ENCODE measurements around the gene SNTA1. TPM values are rescaled to one million over a fixed set of nuclear protein-coding genes. Genes with fewer than 3 reads are reported as not detected.

The SNTA1 gene
- total and polyA plus RNA-seq, 2 of the 13 experiments (the other 11 are each of a cell fraction or from before 2014, with no cell fraction given), result 16.4 to 18.3 TPM

DNA sequence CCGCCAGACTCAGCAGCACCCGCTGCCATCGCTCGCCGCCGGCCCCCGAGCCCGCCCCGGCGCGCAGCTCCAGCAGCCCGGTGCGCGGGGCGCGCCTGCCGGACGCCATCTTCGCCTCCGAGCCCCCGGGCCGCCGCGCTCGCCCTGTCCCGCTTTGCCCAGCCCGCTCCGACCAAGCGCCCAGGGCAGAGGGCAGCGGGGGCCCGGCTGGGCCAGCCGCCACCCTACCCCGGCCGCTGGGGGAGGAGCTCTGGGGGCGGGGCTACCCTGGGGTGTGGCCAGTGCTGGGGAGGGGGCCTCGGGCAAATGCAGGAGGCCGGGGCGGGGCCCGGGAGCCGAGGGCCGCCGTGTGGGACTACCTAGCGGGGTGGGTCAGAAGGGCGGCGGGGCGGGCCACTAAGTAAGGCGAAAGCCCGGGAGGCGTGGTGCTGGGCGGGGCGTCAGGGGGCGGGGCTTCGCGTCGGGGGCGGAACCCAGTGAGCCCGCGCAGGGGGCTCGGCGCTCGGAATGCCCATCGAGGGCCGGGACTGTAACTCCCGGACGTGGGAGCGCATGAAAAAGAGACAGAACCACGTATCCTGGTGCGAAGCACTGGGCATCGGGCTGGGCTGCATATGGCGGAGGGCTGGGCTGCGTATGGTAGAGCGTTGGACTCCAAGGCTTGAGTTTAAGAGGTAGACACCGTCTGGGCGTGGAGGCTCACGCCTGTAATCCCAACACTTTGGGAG, at the start of gene SNTA1 (continued):
- TF ChIP-seq, protein P1, sequence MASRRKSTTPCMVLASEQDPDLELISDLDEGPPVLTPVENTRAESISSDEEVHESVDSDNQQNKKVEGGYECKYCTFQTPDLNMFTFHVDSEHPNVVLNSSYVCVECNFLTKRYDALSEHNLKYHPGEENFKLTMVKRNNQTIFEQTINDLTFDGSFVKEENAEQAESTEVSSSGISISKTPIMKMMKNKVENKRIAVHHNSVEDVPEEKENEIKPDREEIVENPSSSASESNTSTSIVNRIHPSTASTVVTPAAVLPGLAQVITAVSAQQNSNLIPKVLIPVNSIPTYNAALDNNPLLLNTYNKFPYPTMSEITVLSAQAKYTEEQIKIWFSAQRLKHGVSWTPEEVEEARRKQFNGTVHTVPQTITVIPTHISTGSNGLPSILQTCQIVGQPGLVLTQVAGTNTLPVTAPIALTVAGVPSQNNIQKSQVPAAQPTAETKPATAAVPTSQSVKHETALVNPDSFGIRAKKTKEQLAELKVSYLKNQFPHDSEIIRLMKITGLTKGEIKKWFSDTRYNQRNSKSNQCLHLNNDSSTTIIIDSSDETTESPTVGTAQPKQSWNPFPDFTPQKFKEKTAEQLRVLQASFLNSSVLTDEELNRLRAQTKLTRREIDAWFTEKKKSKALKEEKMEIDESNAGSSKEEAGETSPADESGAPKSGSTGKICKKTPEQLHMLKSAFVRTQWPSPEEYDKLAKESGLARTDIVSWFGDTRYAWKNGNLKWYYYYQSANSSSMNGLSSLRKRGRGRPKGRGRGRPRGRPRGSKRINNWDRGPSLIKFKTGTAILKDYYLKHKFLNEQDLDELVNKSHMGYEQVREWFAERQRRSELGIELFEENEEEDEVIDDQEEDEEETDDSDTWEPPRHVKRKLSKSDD (CRISPR knock-in tag; IDR thresholded peaks at IDR 0.05; ENCODE audit: low read depth), result no peak
- TF ChIP-seq ZNF530 (CRISPR knock-in tag; IDR thresholded peaks at IDR 0.05; ENCODE audit: low read depth), result no peak
- TF ChIP-seq POLR2A (IDR thresholded peaks at IDR 0.05; ENCODE audit: insufficient read depth in 1 of 2, low read depth in 2 of 2, low read length in 2 of 2), result no peak; a peak in 1 of 4 replicates
- no peak for TF ChIP-seq SNAI1 (CRISPR knock-in tag; IDR thresholded peaks at IDR 0.05; ENCODE audit: borderline replicate concordance)
- no peak for TF ChIP-seq KAT2B (IDR thresholded peaks at IDR 0.05; ENCODE audit: borderline replicate concordance, low read depth, low read length)
- TF ChIP-seq TP53 (CRISPR knock-in tag; conservative IDR thresholded peaks at IDR 0.05), result no peak
- TF ChIP-seq, protein P2, sequence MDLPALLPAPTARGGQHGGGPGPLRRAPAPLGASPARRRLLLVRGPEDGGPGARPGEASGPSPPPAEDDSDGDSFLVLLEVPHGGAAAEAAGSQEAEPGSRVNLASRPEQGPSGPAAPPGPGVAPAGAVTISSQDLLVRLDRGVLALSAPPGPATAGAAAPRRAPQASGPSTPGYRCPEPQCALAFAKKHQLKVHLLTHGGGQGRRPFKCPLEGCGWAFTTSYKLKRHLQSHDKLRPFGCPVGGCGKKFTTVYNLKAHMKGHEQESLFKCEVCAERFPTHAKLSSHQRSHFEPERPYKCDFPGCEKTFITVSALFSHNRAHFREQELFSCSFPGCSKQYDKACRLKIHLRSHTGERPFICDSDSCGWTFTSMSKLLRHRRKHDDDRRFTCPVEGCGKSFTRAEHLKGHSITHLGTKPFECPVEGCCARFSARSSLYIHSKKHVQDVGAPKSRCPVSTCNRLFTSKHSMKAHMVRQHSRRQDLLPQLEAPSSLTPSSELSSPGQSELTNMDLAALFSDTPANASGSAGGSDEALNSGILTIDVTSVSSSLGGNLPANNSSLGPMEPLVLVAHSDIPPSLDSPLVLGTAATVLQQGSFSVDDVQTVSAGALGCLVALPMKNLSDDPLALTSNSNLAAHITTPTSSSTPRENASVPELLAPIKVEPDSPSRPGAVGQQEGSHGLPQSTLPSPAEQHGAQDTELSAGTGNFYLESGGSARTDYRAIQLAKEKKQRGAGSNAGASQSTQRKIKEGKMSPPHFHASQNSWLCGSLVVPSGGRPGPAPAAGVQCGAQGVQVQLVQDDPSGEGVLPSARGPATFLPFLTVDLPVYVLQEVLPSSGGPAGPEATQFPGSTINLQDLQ (CRISPR knock-in tag; IDR thresholded peaks at IDR 0.05), result no peak
- no peak for TF ChIP-seq HDAC6 (IDR thresholded peaks at IDR 0.05; ENCODE audit: low read depth, low read length)
- TF ChIP-seq, protein P3, sequence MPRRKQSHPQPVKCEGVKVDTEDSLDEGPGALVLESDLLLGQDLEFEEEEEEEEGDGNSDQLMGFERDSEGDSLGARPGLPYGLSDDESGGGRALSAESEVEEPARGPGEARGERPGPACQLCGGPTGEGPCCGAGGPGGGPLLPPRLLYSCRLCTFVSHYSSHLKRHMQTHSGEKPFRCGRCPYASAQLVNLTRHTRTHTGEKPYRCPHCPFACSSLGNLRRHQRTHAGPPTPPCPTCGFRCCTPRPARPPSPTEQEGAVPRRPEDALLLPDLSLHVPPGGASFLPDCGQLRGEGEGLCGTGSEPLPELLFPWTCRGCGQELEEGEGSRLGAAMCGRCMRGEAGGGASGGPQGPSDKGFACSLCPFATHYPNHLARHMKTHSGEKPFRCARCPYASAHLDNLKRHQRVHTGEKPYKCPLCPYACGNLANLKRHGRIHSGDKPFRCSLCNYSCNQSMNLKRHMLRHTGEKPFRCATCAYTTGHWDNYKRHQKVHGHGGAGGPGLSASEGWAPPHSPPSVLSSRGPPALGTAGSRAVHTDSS (CRISPR knock-in tag; conservative IDR thresholded peaks at IDR 0.05), result no peak
- TF ChIP-seq ZNF34 (CRISPR knock-in tag; IDR thresholded peaks at IDR 0.05; ENCODE audit: borderline replicate concordance), result no peak
- no peak for TF ChIP-seq ATF7 (IDR thresholded peaks at IDR 0.05)
- TF ChIP-seq ATF7 (CRISPR knock-in tag; IDR thresholded peaks at IDR 0.05), result no peak
- no peak for TF ChIP-seq SRSF1 (optimal IDR thresholded peaks at IDR 0.05; ENCODE audit: low read depth, low read length)
- TF ChIP-seq, protein P4, sequence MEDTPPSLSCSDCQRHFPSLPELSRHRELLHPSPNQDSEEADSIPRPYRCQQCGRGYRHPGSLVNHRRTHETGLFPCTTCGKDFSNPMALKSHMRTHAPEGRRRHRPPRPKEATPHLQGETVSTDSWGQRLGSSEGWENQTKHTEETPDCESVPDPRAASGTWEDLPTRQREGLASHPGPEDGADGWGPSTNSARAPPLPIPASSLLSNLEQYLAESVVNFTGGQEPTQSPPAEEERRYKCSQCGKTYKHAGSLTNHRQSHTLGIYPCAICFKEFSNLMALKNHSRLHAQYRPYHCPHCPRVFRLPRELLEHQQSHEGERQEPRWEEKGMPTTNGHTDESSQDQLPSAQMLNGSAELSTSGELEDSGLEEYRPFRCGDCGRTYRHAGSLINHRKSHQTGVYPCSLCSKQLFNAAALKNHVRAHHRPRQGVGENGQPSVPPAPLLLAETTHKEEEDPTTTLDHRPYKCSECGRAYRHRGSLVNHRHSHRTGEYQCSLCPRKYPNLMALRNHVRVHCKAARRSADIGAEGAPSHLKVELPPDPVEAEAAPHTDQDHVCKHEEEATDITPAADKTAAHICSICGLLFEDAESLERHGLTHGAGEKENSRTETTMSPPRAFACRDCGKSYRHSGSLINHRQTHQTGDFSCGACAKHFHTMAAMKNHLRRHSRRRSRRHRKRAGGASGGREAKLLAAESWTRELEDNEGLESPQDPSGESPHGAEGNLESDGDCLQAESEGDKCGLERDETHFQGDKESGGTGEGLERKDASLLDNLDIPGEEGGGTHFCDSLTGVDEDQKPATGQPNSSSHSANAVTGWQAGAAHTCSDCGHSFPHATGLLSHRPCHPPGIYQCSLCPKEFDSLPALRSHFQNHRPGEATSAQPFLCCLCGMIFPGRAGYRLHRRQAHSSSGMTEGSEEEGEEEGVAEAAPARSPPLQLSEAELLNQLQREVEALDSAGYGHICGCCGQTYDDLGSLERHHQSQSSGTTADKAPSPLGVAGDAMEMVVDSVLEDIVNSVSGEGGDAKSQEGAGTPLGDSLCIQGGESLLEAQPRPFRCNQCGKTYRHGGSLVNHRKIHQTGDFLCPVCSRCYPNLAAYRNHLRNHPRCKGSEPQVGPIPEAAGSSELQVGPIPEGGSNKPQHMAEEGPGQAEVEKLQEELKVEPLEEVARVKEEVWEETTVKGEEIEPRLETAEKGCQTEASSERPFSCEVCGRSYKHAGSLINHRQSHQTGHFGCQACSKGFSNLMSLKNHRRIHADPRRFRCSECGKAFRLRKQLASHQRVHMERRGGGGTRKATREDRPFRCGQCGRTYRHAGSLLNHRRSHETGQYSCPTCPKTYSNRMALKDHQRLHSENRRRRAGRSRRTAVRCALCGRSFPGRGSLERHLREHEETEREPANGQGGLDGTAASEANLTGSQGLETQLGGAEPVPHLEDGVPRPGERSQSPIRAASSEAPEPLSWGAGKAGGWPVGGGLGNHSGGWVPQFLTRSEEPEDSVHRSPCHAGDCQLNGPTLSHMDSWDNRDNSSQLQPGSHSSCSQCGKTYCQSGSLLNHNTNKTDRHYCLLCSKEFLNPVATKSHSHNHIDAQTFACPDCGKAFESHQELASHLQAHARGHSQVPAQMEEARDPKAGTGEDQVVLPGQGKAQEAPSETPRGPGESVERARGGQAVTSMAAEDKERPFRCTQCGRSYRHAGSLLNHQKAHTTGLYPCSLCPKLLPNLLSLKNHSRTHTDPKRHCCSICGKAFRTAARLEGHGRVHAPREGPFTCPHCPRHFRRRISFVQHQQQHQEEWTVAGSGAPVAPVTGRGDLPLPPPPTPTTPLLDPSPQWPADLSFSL (CRISPR knock-in tag; IDR thresholded peaks at IDR 0.05), result no peak
- TF ChIP-seq ZNF615 (CRISPR knock-in tag; IDR thresholded peaks at IDR 0.05; ENCODE audit: borderline replicate concordance), result no peak
- TF ChIP-seq TEAD2 (CRISPR knock-in tag; IDR thresholded peaks at IDR 0.05), result no peak
